HG03066 (cell line): ENCODE measurements around the gene UBL4B.
"Not testable (repeated sequence)": the region's sequence is repeated elsewhere in the genome, so short reads cannot be mapped to it uniquely, and the experiment has no call there.

Source experiments
- ATAC-seq: cut with Tn5 transposase; IDR thresholded peaks from one replicate; pipeline ENCODE4 v1.9.1; 2021; ENCODE audit warnings: low read depth; ENCODE audit not compliant: unreplicated experiment

The UBL4B gene, protein sequence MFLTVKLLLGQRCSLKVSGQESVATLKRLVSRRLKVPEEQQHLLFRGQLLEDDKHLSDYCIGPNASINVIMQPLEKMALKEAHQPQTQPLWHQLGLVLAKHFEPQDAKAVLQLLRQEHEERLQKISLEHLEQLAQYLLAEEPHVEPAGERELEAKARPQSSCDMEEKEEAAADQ

DNA sequence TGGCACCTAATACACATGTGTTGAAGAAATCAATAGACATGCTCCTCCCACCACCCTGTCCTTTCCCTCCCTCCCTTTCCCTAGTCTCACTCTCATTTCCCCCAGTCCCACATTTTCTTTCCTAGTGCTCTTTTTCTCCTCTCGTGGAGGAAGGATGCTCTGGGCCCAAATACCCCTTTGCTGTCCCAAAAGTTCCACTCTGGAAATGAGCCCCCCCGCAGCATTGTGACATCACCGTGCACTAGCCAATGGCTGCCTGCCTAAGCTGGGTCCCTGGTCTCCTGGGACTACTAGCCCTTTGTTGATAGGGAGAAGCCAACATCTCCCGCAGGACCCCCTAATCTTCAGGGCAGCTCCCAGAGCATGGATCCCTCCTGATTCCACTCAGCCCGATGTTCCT lies at the start of gene UBL4B:
TSS of gene UBL4B (plus strand) at position 301 of the 400 bp plus-strand sequence. CDS start at position 393, 92 bp downstream.
- no peak for ATAC-seq

DNA sequence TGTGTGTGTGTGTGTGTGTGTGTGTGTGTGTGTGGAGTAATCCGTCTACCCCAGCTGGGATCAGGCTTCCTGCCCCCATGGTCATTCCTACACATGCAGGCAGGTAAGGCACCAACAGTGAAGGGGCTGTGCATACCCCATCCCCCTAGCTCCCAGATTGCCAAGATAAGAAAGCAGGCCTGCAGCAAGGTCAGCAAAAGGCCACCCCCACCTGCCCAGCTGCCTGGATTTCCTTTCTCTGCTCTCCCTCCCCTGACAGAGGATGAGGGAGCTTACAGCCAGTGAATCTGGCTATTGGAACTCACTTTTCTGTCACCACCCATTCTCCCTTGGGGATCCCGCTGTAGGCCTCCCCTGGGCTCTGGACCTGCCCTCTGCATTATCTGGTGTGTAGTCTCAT lies 49.6 kb upstream of the UBL4B start:
- ATAC-seq: no peak

DNA sequence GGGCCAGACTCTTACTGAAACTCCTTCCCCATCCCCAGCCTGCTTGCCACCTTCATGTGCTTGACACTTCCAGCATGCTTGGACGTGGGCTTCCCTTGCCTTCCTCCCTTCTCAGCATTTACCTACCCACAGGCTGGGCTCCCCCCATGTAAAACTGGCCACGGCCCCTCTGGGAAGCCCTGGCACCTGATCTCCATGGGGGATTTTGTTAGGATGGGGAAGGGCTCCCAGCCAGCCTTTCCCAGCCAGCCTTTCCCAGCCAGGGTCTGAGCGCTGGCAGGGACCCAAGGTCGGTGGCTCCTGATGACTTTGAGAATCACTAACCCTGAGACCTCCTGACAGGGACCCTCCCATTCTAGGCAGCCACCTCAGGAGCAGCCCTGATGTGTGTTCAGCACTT lies 48.5 kb upstream of the UBL4B start:
- no peak for ATAC-seq

DNA sequence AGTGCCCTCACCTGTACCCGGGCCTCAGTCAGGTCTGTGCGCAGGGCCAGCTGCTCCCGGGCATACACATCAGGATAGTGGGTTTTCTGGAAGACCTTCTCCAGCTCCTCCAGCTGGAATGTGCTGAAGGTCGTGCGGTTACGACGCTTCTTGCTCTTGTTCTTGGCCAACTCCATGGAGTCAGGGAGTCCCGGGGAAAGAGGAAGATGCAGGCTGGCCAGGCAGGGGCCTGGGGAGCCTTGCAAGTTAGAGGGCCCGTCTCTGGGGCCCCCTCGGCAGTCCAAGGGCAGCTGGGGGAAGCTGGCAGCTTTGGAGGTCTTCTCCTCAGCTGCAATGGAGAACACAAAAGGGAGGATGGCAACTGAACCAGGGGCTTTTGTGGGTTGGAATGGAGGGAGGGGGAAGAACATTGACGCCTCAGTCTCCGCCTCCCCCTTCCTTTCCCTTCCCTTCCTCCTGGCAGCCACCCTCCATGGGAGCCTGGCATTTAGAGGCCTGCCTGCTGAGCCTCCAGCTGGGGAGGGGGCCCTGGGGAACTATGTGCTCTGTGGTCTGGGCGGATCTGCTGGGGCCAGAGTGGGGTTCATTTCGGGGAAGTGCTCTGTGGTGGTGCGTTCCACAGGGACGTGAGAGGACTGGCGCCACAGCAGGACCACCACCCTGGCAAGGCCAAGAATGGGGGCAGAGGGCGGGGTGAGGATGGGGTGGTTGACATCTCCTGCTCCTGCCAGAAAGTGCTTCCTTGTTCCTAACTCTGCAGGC lies 47.5 kb upstream of the UBL4B start:
- no peak for ATAC-seq

DNA sequence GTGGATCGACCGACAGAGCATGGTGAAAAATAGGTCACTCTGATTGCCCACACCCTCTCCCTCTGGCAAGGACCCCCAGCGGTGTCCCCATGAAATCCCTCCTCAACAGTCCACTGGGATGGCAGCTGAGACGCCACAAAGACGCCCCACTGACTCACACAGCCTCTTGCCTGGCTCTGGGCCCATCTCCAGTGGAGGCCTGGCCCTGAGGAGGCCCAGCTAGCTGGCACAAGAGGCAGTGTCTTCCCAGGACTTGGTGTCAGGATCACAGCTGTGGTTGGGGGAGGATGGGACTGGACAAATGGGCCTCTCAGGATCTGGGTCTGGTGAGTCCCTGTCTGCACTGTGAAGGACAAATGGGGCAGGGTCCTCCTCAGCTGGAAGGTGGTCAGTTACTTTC lies 46.4 kb upstream of the UBL4B start:
- ATAC-seq: no peak

DNA sequence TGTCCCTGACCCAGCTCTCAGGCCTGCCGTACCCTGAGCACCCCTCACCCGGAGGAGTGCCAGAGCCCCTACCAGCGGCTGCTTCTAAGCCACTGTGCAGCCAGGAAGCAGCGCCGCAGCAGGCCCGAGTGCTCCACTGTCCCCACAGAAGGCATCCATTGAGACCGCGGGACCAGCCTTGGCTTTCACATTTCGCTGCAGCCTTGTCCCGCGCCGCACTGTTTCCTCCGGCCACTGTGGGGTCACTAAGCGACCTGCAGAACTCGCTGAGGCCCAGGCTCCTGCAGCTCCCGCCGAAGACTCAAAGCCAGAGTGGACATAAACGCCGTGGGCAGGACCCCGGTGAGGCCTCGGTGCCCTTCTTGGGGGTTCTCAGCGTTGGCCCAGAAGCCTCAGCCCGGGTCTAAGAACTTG lies 44.8 kb upstream of the UBL4B start:
- ATAC-seq: no peak

DNA sequence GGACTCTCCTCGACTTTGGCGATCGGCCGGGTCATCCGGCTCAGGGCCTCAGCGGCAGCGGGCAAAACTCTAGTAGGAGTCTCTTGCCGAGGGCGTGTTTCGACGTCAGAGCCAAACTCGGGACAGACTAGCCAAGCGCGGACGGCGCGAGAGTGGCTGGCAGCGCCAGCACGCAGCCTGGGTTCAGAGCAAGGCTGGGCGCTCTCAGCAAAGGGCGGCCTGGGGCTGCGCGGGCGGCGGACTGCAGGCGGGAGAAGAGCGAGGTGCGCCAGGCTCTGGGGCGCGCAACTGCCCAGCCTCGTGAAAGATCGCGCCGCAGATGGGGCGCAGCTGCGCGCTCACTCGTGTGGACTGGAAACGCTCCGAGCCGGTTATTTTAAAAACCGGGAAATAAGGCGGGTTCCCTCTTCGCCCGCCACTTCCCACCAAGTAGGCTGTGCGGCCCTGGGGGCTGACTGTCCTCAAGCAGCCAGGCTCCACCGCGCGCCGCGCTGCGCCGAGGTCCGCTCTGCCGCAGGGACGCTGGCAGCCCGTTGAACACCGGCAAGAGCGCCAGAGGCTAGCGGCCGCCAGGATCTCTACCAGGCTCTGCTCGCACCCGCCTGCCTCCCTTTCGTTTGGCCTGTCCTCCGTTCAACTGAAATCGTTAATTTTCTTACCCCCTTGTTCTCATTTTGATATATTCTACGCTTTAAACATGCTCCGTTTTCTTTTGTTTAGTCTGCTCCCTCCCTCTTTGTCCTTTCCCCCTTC lies 44.2 kb upstream of the UBL4B start:
- ATAC-seq: no peak

DNA sequence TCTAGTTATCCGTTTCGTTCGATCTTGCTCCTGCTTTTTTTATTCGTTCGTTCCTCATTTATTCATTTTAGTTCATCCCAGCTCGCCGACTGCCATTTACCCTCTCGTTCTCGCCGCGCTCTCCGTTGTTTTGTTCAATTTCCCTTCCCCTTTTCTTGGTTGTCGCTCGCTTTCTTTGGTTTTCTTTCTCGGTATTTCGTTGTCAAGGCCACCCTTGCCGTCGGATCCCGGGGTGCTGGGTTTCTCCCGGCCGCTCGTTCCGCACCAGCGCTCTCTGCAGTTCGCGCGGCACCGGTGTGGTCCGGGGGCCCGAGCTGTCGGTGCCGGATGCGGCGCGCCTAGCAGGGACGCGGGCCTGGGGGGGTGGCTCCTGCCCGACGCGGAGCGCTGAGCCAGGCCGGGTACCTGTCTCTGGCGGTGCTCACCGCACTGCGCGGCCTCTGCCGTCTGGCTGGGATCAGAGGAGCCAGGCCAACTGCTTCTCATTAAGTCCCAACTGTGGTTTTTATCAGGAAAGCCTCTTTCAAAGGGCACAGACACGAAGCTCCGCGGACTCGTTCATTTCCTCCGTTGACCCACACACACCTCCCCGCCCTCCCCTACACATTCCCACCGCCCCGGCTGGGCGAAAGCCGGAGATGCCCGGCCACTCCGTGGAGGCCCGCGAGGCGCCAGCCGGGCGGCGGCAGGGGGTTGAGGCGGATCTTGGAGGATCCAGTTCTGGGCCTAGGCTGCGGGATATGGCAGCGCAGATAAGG lies 43.4 kb upstream of the UBL4B start:
- ATAC-seq: no peak

DNA sequence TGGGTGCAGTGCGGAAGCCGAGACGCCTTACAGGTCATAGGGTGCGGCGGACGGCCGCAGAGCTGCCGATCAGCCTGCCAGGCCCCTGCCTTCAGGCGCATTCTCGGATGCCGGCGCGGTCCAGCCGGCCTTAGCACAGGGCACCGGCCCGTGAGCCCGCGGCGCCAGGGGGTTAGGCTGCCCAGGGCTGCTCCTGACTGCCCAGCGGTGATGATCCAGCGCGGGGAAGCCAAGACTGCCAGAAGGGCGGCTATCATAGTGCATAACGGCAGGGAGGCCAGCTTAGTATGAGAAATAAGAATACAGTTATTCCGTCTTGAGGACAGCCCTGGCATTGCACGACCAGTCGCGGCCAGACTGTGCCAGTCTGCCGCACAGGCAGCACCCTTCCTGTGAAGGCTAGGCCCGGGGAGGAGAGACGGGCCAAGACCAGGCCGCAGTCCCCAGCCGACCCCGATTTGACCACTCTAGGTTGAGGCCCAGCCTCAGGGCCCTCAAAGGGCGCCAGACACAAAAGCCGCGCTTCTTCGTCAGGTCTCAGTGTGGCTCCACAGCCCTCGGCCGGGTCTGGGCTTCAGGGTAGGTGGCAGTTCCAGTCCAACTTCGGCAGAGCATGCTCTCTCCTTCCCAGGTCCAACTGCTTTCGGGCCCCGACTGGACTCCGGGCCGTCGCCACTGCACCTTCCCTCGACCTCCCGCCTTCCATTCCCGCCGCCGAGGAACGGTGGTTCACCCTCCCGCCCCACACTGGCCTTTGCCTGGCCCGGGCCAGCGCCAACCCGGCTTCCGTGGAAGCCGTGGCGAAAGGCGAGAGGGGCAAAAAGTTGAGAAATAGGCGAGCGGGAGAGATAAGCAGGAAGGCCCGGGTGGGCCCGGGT lies 42.6 kb upstream of the UBL4B start:
- ATAC-seq: no peak

DNA sequence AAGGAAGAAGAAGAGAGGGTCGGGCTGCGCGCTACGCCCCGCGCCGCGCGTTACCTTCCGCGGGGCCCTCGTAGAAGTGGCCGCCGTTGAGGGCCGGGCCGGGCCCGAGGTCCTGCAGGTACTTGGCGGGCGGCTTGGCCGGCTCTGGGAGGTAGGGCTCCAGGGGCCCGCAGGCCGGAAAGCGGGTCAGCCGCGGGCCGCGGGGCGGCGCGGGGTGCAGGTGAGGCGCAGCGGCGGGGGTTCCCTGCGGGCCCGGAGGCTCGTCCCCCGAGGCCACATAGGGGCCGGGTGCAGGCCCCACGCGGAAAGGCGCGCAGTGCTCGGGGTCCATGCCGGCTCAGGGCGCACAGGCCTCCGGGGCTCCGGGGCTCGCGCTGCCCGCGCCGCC lies 42.0 kb upstream of the UBL4B start:
- ATAC-seq: no peak

DNA sequence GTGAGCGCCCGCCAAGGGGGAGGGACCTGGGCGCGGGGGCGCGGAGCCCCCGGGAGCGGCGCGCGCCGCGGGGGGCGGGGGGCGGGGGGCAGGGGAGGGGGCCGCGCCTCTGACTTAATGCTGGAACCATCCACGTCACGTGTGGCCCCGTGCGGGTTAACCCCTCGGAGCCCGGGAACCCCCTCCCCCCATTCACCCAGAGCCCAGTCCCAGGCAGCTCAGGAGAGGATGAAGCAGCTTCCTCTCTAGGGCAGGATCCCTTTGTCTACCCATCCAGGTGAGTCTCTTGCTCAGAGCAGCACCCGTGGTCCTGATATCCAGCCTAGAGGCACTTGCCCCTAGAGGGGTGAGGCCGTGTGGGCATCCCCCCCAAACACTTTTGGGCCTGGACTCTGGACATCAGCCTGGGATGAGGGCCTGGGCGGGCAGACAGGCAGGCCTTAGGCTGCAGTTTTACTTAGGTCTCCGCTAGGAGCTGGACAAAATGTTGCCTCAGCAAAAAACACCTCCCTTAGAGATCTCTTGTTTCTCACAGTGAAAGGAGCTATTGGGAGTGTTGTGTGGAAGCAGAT lies 41.5 kb upstream of the UBL4B start, which contains the start of gene ALX3:
TSS of gene ALX3 (minus strand) at position 2 of the 572 bp plus-strand sequence. CDS start 60 bp downstream, outside the sequence.
- ATAC-seq: no peak

DNA sequence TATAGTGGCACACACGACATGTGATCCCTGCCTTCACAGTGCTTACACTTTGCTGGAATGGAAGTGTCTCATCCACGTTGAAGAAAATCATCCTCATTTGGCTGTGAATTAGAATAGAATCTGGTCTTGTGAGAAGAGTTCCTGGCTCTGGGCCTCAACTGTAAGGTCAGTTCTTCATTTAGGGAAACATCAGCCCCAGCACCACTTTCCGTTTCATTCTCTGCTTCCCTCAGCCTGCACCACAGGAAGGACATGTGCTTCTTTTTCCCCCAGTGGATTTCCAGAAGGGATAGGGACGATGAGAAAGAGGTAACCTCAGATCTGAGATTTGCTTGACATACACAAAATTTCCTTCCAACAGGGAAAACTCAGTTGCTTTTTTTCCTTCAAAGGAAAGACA lies 38.1 kb upstream of the UBL4B start:
- ATAC-seq: no peak

DNA sequence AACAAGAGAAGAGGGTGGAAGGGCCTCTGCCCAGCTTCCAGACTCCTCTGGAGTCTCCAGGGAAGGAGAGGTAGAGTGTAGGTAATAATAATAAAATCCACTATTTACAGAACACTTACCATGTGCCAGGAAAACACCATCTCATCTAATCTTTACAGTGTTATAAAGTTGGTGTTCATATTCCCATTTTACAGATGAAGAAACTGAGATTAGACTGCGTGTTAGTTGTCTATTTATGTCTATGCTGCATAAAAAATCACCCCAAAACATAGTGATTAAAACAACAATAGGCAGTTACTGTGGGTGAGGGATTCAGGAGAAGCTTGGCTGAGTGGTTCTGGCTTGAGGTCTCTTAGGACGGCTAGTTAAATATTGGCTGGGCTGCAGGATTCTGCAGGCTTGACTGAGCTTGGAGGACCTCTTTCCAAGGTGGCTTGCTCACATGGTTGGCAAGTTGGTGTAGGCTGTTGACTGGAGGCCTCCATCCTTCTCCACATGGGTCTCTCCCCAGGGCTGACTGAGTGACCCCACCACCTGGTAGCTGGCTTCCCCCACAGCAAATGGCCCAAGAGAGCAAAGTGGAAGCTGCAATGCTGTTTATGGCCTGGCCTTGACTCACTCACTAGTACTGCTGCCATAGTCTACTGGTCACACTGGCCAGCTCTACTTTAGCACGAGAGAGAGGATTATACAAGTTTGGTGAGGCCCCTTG lies 35.3 kb upstream of the UBL4B start:
- ATAC-seq: no peak

DNA sequence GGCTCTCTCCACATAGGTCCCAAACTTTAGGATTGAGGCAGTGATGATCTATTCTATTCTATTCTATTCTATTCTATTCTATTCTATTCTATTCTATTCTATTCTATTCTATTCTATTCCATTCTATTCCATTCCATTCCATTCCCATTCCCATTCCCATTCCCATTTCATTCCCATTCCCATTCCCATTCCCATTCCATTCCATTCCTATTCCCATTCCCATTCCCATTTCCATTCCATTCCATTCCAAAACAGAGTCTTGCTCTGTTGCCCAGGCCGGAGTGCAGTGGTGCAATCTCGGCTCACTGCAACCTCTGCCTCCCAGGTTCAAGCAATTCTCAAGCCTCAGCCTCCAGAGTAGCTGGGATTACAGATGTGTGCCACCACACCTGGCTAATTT lies 32.2 kb upstream of the UBL4B start:
- ATAC-seq: not testable (repeated sequence)

DNA sequence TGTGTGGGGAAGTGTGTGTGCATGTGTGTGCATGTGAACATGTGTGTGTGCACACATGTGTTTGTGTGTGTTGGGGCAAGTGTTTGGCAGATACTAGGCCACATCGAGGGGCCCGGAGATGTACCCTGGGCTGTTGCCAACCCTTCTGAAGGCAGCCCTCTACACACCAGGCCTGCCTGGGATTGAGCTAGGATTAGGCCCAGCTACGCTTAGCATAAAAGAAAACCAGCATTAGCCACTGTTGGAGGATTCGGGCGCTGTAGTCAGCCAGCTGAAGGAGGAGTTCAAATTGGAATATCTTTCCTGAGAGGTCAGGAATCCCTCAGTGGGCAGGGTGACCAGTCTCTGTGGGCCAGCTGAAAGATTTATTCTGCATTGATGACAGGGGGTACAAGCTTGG lies 31.2 kb upstream of the UBL4B start:
- no peak for ATAC-seq

DNA sequence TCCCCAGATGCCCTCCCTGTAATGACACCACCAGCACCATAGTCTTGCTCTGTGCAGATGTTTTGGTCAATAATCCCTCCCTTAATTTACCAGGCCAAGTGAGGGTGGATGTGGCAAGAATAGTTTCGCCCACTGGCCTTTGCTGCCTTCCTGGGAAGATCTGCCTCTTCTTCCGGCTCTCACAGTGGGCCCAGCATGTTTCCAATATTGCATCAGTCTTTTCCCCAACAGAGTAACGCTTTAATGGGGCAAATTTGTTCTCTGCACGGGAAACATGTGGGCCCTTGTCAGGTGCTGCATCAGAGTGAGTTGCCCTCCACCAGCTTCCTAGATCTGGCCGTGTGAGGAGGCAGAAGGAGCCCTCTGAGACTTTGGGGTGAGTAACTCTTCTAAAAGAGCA lies 29.8 kb upstream of the UBL4B start:
- no peak for ATAC-seq

DNA sequence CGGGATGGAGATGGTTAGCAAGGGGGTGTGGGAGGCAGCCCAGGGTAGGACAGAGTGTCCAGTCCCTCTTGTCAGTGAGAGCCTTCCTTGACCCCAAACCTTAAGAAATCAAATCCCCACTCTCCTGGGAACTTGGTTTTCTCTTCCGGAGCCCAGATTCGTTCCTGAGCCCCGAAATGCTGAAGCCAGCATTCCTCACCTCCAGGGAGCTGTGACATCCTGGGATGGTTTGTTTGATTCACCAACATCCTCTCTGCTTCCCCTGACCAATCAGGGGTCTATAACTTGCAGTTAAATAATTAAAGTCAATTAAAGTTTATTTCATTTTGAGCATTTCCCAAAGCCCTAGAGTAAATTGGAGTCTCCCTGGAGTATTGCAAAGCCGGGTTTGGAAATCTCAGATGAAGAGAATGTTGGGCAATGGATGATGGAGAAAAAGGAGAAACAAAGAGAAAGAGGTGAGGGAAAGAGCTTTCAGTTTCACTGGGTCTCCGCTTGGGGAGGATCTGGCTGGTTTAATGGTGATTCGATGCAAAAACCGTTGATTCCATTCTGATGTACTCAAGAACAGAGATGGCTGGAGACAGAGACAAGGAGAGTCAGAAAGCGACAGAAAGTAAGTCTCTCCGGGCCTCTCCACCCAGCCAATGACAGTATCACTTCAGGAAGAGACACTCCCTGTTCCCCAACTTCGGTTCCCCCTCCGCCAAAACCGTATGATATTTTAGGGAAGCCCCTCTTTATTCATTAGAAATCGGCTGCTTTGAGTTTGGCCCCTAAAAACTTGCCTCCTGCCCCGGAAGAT lies 29.0 kb upstream of the UBL4B start:
- no peak for ATAC-seq

DNA sequence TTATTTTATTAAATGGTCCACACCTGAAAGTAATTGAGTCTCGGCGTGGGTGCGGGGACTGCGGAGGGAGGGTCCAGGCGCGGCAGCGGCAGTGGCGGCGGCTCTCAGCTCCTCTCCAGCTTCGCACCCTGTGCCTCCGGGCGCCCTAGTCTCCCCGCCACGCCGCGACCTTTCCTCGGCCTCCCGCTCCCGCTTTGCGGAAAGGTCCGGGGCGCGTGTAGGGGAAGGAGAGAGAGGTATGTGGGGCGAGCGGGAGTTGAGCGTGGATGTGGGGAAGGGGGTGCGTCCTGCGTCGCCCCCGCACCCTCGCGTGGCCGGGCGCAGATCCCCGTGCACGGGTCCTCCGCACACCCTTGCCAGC lies 28.4 kb upstream of the UBL4B start:
- ATAC-seq: no peak
